Esophagus squamous epithelium (tissue), 4 donors: ENCODE measurements around the gene SMARCE1.

Experiments used
- CTCF ChIP-seq, 6 experiments: fragments of 450-650 bp in 4 of 6; fragments of 200-600 bp in 2 of 6; sonication (generic) in 2 of 6; IDR thresholded peaks; one replicate each; pipeline ENCODE4 v1.5.1; 2016 to 2019; ENCODE audit warnings: antibody characterized with exemption in 6 of 6, mild to moderate bottlenecking in 4 of 6, moderate library complexity in 4 of 6
- POLR2A ChIP-seq, 4 donors: fragments of 450-650 bp; IDR thresholded peaks; one replicate each; pipeline ENCODE4 v1.6.1; 2017; ENCODE audit warnings: antibody characterized with exemption in 4 of 4, mild to moderate bottlenecking in 4 of 4, moderate library complexity in 3 of 4

DNA sequence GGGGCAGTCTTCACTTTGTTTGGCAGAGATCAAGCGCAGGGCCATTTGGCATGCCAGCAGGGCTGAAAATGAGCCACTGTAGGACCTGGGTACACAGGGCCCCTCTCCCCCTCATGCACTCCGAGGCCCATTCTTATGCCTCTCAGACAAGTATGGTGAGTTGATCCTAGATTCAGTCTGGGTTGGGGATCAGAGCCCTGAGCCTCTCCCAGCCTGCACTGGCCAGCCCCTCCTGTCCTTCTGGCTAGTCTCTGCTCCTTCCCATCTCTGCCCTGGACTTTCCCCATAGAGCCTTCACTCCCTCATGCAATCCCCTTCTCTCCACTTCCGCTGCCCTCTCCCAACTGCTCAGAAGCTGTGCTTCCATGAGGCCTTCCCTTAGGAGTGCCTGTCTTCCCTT lies 31.0 kb downstream of the SMARCE1 start:
- TF ChIP-seq POLR2A (IDR thresholded peaks at IDR 0.05) (no peak), CTCF (IDR thresholded peaks at IDR 0.05) (no peak)
